GM12878 (cell line): ENCODE measurements around the gene EVI5L. TPM values are rescaled to one million over a fixed set of nuclear protein-coding genes. Genes with fewer than 3 reads are reported as not detected.

Experiments
- ATAC-seq: fragments of 200-7000 bp; cut with Tn5 transposase; 3 replicates; pipeline ENCODE4 v1.9.1; 2020; ENCODE audit warnings: mild to moderate bottlenecking, moderate library complexity
- BruUV-seq: library from RNA; stranded (reverse); fragments of 400-500 nt; replicated peaks from 2 replicates; lab custom pipeline; 2021; lab: Mats Ljungman, UMichigan
- CTCF ChIA-PET: fragments of 300-600 bp; sonication (Branson Sonifier 250); formaldehyde crosslinking; extraction: SDS; loops from one replicate; lab custom pipeline; 2021; ENCODE audit warnings: inconsistent platforms; lab: Yijun Ruan, JAX
- POLR2A ChIA-PET: fragments of 350-600 bp; formaldehyde crosslinking; extraction: SDS; loops from one replicate; lab custom pipeline; 2021; ENCODE audit warnings: inconsistent platforms; lab: Charles Lee
- RAD21 ChIA-PET: fragments of 300-600 bp; sonication (Branson Sonifier 250); formaldehyde crosslinking; loops from one replicate; lab custom pipeline; 2023; ENCODE audit warnings: antibody characterized with exemption; ENCODE audit not compliant: unreplicated experiment; lab: Charles Lee
- SMC1A ChIA-PET: fragments of 300-600 bp; sonication (Branson Sonifier 250); formaldehyde crosslinking; loops from one replicate; lab custom pipeline; 2023; ENCODE audit not compliant: unreplicated experiment, uncharacterized antibody; lab: Charles Lee
- DNase-seq: peaks from one replicate; pipeline ENCODE4 v3.0.0-alpha.2; 2011; ENCODE audit warnings: low read depth, low spot score
- FAIRE-seq: peaks from 3 replicates; lab custom pipeline; 2011; peaks lifted over from hg19 to GRCh38; lab: Jason Lieb, UNC
- H2AFZ ChIP-seq: 2 replicates; pipeline ENCODE4 v1.6.0; 2011; ENCODE audit warnings: low read depth, low read length, control low read depth; ENCODE audit not compliant: control insufficient read depth
- H3K27ac ChIP-seq: 2 replicates; pipeline ENCODE4 v1.5.1; 2011; ENCODE audit warnings: control low read depth; ENCODE audit not compliant: control insufficient read depth, insufficient read depth
- H3K27me3 ChIP-seq, 2 experiments: replicated peaks in 1 of 2; 2 replicates each; pipeline versions ENCODE4 v1.6.0 to v1.6.1; 2011; ENCODE audit warnings: low read length in 1 of 2; ENCODE audit not compliant: control insufficient read depth in 2 of 2, insufficient read depth in 2 of 2
- H3K36me3 ChIP-seq, 2 experiments: 2 replicates each; pipeline ENCODE4 v1.5.1; 2011; ENCODE audit warnings: low read length in 1 of 2; ENCODE audit not compliant: control insufficient read depth in 2 of 2, insufficient read depth in 2 of 2
- H3K4me1 ChIP-seq: 2 replicates; pipeline ENCODE4 v1.6.1; 2011; ENCODE audit warnings: mild to moderate bottlenecking, low read length, moderate library complexity, mixed read lengths; ENCODE audit not compliant: control insufficient read depth, insufficient read depth
- H3K4me2 ChIP-seq: 2 replicates; pipeline ENCODE4 v1.6.0; 2011; ENCODE audit warnings: control low read depth; ENCODE audit not compliant: control insufficient read depth, insufficient read depth
- H3K4me3 ChIP-seq: fragments of 200-600 bp; sonication (generic); 2 replicates; pipeline ENCODE4 v1.5.1; 2016
- H3K79me2 ChIP-seq: 2 replicates; pipeline ENCODE4 v1.6.0; 2011; ENCODE audit warnings: low read length; ENCODE audit not compliant: control insufficient read depth, insufficient read depth
- H3K9ac ChIP-seq: 2 replicates; pipeline ENCODE4 v1.8.0; 2011; ENCODE audit warnings: low read length, control low read depth, mixed read lengths; ENCODE audit not compliant: control insufficient read depth, insufficient read depth
- H3K9me3 ChIP-seq: replicated peaks from 3 replicates; pipeline ENCODE4 v1.5.1; 2011; ENCODE audit warnings: mild to moderate bottlenecking, low read length; ENCODE audit not compliant: control insufficient read depth, insufficient read depth
- H4K20me1 ChIP-seq: 2 replicates; pipeline ENCODE4 v1.6.0; 2011; ENCODE audit not compliant: control insufficient read depth, insufficient read depth
- FOS ChIP-seq: IDR thresholded peaks from 3 replicates; pipeline ENCODE4 v1.6.1; 2011; ENCODE audit warnings: borderline replicate concordance; ENCODE audit not compliant: insufficient read length; ENCODE audit errors: extremely low read depth
- HCFC1 ChIP-seq: fragments of 150-350 bp; IDR thresholded peaks from 2 replicates; pipeline ENCODE4 v1.6.1; 2014; ENCODE audit warnings: low read length
- MEF2B ChIP-seq: fragments of 450-650 bp; IDR thresholded peaks from 2 replicates; pipeline ENCODE4 v1.6.1; 2018; ENCODE audit warnings: mild to moderate bottlenecking, moderate library complexity; ENCODE audit not compliant: partially characterized antibody, poor library complexity, severe bottlenecking
- NFYB ChIP-seq: IDR thresholded peaks from 2 replicates; pipeline ENCODE4 v1.6.1; 2011; ENCODE audit warnings: low read depth, mild to moderate bottlenecking, low read length, improper control_type of control experiment, moderate library complexity; ENCODE audit not compliant: insufficient read depth
- SMAD5 ChIP-seq: IDR thresholded peaks from 2 replicates; pipeline ENCODE4 v1.6.1; 2016; ENCODE audit warnings: antibody characterized with exemption, low read depth
- TARDBP ChIP-seq: IDR thresholded peaks from 2 replicates; pipeline ENCODE4 v1.6.1; 2016; ENCODE audit warnings: borderline replicate concordance
- ZBTB11 ChIP-seq: fragments of 450-650 bp; formaldehyde crosslinking; IDR thresholded peaks from 2 replicates; pipeline ENCODE4 v1.5.0; 2022; ENCODE audit warnings: mild to moderate bottlenecking, missing genetic modification characterization
- WGBS: methylation state at CpG from one replicate; pipeline ENCODE4 v1.1.6; 2016; ENCODE audit warnings: low lambda C conversion rate; ENCODE audit not compliant: insufficient replicate concordance, insufficient coverage; ENCODE audit errors: missing lambda C conversion rate; 5-methylcytosine and 5-hydroxymethylcytosine counted together
- in situ Hi-C: fragments of 300-500 bp; cut with MboI; formaldehyde crosslinking; loops from 9 replicates; pipeline ENCODE4 v1.14.3; 2018; ENCODE audit warnings: mixed read lengths
- intact Hi-C: fragments of 100-400 bp; cut with micrococcal nuclease; formaldehyde crosslinking; loops from one replicate; pipeline ENCODE4 v1.14.2; 2022; ENCODE audit not compliant: unreplicated experiment
- polyA plus RNA-seq, 11 experiments: library from polyadenylated mRNA; depleted of rRNA in 4 of 11; unstranded in 6 of 11; stranded (reverse) in 5 of 11; fragments of >200 nt; fragmentation: Nextera tagmentation in 4 of 11; fragmentation: Illumina TruSeq in 1 of 11; extraction: Ambion mirVana in 4 of 11; extraction: Trizol in 1 of 11; gene quantifications; 1 replicate in 1 of 11; 2 replicates in 10 of 11; pipeline versions ENCODE4 v1.2.1 to v1.2.3, GENCODE V29; 2011 to 2016; ENCODE audit warnings: inconsistent platforms in 2 of 11, missing spikeins in 2 of 11, low read depth in 1 of 11
- total RNA-seq, 4 experiments: library from RNA; depleted of rRNA in 3 of 4; stranded (reverse); fragments of >200 nt in 3 of 4; fragmentation: Illumina TruSeq in 1 of 4; extraction: Trizol in 1 of 4; gene quantifications; 2 replicates each; pipeline versions ENCODE4 v1.2.1 to v1.2.3, GENCODE V29; 2013 to 2021
- TF ChIP-seq, protein P1 (sequence below): IDR thresholded peaks from 2 replicates; pipeline ENCODE4 v1.6.1; 2012; ENCODE audit warnings: mild to moderate bottlenecking, low read depth, low read length
- TF ChIP-seq, protein P2 (sequence below): fragments of 450-650 bp; IDR thresholded peaks from 2 replicates; pipeline ENCODE4 v1.6.1; 2016; ENCODE audit warnings: mild to moderate bottlenecking
- TF ChIP-seq, protein P3 (sequence below): fragments of 450-650 bp; IDR thresholded peaks from 2 replicates; pipeline ENCODE4 v1.6.1; 2017; ENCODE audit warnings: low read depth, mild to moderate bottlenecking, moderate library complexity

Gene EVI5L
- total and polyA plus RNA-seq, 10 of the 15 experiments (the other 5 are each of a cell fraction or from before 2014, with no cell fraction given), result 0.23 to 13.8 (median 5.0) TPM

- WGBS, result 73% methylated on average over 8 of the region's 8 CpGs
- H3K4me2 ChIP-seq, result no peak overlapping the region
- H3K4me3 ChIP-seq, result no peak overlapping the region
- SMC1A ChIA-PET, result no interaction called here
- no TSS peak for BruUV-seq
- peaks cover 0 to 2% of the 10 kb centered on the region in 2 experiments; a peak in 2 of 4 replicates for H3K27me3 ChIP-seq
- no peak overlapping the region for H3K27ac ChIP-seq
- RAD21 ChIA-PET, result no interaction called here
- H3K9me3 ChIP-seq, result no peaks in the 10 kb centered on the region
- POLR2A ChIA-PET, result interaction anchor here (0.7 kb wide), 1 partner anchor 1202 kb away, joined by 3 read pairs; no protein-coding TSS in a partner anchor
- no peaks in the 10 kb centered on the region for H4K20me1 ChIP-seq
- no peak for DNase-seq
- no peaks in the 10 kb centered on the region for H3K4me1 ChIP-seq
- ATAC-seq, result no peak
- no peak overlapping the region for H2AFZ ChIP-seq
- CTCF ChIA-PET, result interaction anchor here (0.8 to 1.3 kb wide), 2 partner anchors 17 to 33 kb away, joined by 5 read pairs; no protein-coding TSS in a partner anchor
- in situ Hi-C loops, result no loop called here
- FAIRE-seq, result no peak
- H3K79me2 ChIP-seq, result no peaks in the 10 kb centered on the region
- intact Hi-C loops, result no loop called here
- no peaks in the 10 kb centered on the region for H3K36me3 ChIP-seq
- H3K9ac ChIP-seq, result no peak overlapping the region
- TF ChIP-seq MEF2B (no peak), ZBTB11 (no peak), NFYB (no peak), HCFC1 (no peak), TARDBP (no peak), FOS (no peak), SMAD5 (no peak)
- TF ChIP-seq, protein P1, sequence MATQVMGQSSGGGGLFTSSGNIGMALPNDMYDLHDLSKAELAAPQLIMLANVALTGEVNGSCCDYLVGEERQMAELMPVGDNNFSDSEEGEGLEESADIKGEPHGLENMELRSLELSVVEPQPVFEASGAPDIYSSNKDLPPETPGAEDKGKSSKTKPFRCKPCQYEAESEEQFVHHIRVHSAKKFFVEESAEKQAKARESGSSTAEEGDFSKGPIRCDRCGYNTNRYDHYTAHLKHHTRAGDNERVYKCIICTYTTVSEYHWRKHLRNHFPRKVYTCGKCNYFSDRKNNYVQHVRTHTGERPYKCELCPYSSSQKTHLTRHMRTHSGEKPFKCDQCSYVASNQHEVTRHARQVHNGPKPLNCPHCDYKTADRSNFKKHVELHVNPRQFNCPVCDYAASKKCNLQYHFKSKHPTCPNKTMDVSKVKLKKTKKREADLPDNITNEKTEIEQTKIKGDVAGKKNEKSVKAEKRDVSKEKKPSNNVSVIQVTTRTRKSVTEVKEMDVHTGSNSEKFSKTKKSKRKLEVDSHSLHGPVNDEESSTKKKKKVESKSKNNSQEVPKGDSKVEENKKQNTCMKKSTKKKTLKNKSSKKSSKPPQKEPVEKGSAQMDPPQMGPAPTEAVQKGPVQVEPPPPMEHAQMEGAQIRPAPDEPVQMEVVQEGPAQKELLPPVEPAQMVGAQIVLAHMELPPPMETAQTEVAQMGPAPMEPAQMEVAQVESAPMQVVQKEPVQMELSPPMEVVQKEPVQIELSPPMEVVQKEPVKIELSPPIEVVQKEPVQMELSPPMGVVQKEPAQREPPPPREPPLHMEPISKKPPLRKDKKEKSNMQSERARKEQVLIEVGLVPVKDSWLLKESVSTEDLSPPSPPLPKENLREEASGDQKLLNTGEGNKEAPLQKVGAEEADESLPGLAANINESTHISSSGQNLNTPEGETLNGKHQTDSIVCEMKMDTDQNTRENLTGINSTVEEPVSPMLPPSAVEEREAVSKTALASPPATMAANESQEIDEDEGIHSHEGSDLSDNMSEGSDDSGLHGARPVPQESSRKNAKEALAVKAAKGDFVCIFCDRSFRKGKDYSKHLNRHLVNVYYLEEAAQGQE, result no peak
- TF ChIP-seq, protein P2, sequence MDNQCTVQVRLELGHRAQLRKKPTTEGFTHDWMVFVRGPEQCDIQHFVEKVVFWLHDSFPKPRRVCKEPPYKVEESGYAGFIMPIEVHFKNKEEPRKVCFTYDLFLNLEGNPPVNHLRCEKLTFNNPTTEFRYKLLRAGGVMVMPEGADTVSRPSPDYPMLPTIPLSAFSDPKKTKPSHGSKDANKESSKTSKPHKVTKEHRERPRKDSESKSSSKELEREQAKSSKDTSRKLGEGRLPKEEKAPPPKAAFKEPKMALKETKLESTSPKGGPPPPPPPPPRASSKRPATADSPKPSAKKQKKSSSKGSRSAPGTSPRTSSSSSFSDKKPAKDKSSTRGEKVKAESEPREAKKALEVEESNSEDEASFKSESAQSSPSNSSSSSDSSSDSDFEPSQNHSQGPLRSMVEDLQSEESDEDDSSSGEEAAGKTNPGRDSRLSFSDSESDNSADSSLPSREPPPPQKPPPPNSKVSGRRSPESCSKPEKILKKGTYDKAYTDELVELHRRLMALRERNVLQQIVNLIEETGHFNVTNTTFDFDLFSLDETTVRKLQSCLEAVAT, result no peak
- TF ChIP-seq, protein P3, sequence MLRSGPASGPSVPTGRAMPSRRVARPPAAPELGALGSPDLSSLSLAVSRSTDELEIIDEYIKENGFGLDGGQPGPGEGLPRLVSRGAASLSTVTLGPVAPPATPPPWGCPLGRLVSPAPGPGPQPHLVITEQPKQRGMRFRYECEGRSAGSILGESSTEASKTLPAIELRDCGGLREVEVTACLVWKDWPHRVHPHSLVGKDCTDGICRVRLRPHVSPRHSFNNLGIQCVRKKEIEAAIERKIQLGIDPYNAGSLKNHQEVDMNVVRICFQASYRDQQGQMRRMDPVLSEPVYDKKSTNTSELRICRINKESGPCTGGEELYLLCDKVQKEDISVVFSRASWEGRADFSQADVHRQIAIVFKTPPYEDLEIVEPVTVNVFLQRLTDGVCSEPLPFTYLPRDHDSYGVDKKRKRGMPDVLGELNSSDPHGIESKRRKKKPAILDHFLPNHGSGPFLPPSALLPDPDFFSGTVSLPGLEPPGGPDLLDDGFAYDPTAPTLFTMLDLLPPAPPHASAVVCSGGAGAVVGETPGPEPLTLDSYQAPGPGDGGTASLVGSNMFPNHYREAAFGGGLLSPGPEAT, result no peak
These were observed 55.8 kb downstream of the EVI5L start for GRCh38 chr19:7885818-7886217.
